Large intestine (tissue), 3 donors: ENCODE measurements around the gene CD96. TPM values are rescaled to one million over a fixed set of nuclear protein-coding genes. Genes with fewer than 3 reads are reported as not detected.

Experiments used
- DNase-seq, 2 donors: peaks; one replicate each; pipeline versions ENCODE4 v3.0.0 to v3.0.0-alpha.2; 2013
- H3K27ac ChIP-seq: one replicate; pipeline ENCODE4 v1.5.1; 2013; ENCODE audit warnings: low read length
- H3K27me3 ChIP-seq: 2 replicates; pipeline ENCODE4 v1.6.1; 2013; ENCODE audit warnings: low read length; ENCODE audit not compliant: control insufficient read depth, insufficient read depth
- H3K36me3 ChIP-seq: 2 replicates; pipeline ENCODE4 v1.6.1; 2013; ENCODE audit warnings: low read length; ENCODE audit not compliant: control insufficient read depth, insufficient read depth
- H3K4me1 ChIP-seq: one replicate; pipeline ENCODE4 v1.6.1; 2013; ENCODE audit warnings: low read length; ENCODE audit not compliant: control insufficient read depth, insufficient read depth
- H3K4me3 ChIP-seq: one replicate; pipeline ENCODE4 v1.5.1; 2013; ENCODE audit warnings: low read length
- H3K9me3 ChIP-seq: one replicate; pipeline ENCODE4 v1.6.1; 2013; ENCODE audit warnings: mild to moderate bottlenecking, low read depth, low read length, moderate library complexity; ENCODE audit not compliant: control insufficient read depth
- WGBS: methylation state at CpG from one replicate; pipeline ENCODE4 v1.1.5; 2013; ENCODE audit warnings: low lambda C conversion rate; ENCODE audit not compliant: insufficient coverage; 5-methylcytosine and 5-hydroxymethylcytosine counted together
- polyA plus RNA-seq: library from polyadenylated mRNA; unstranded; fragments of 120-200 nt; gene quantifications from one replicate; pipeline ENCODE4 v1.2.1, GENCODE V29; 2013

Gene CD96
- polyA plus RNA-seq, 1 donor, result 4.1 TPM

DNA sequence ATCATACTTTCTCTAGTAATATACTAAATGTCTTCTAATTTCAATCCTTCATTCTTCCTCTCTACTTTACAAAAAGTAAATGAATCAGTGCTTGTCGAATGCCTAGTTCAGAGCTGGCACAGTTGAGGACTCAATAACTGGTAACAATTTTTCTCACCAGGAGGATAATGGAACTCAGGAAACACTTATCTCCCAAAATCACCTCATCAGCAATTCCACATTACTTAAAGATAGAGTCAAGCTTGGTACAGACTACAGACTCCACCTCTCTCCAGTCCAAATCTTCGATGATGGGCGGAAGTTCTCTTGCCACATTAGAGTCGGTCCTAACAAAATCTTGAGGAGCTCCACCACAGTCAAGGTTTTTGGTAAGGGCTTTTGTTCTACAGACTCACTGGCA is 36.9 kb downstream of the CD96 start:
- Histone ChIP-seq H3K4me1 (no peaks in the 10 kb centered on the region), H3K36me3 (no peaks in the 10 kb centered on the region), H3K4me3 (no peak overlapping the region), H3K27ac (no peak overlapping the region), H3K27me3 (no peaks in the 10 kb centered on the region), H3K9me3 (no peaks in the 10 kb centered on the region)
- WGBS, result no CpG with 5 or more reads among the region's 4 CpGs
- no peak for DNase-seq

DNA sequence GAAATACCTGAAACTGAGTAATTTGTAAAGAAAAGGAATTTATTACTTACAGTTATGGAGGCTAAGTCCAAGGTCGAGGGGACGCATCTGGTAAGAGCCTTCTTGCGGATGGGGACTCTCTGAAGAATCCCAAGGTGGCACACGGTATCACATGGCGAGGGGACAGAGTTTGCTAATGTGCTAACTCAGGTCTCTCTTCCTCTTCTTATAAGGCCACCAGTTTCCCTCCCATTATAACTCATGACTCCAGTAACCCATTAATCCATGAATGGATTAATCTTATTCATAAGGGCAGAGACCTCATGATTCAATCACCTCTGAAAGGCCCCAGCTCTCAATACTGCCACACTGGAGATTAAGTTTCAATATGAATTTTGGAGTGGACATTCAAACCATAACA is 37.5 kb downstream of the CD96 start:
- H3K36me3 ChIP-seq, result no peaks in the 10 kb centered on the region
- no CpG with 5 or more reads among the region's 5 CpGs for WGBS

DNA sequence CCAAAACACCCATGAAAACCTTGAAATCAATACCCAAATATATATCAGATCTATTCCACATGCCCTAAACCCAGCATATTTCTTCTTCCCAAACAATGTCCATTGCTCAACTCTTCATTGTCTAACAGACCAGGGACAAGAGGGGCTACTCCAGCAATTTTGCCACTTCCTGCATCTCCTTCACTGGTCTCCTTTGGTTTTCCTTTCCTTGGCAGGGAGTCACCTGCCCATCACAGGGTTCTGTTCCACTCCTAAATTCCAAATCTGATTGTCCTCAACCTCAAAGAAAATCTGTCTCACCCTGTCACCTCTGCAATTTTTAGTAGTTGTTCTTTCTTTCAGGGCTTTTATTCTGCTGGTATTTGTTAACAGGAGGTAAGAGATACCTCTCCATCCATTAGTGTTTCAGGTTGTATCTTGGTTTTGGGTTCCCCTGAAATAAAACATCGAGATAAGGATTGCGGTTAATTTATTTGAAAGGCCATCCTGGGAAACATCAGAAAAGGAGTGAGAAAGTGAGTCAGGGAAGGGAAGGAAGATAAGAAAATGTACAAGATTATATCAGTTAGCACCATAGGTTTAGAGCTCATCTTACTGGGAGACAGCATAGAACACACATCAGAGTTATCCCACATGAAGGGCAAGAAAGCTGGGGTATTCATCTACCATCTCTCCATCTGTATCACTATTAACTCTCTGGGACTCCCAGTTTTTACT is 39.6 kb downstream of the CD96 start:
- WGBS, result 100% methylated on average over 2 of the region's 2 CpGs
- Histone ChIP-seq H3K36me3 (no peaks in the 10 kb centered on the region), H3K4me3 (no peak overlapping the region), H3K4me1 (peaks cover 7% of the 10 kb centered on the region), H3K27ac (no peak overlapping the region), H3K9me3 (no peaks in the 10 kb centered on the region), H3K27me3 (no peaks in the 10 kb centered on the region)
- DNase-seq, result no peak

More for the DNA sequence above, 37.5 kb downstream of the CD96 start:
- H3K4me3 ChIP-seq, result no peak overlapping the region
- DNase-seq, result peak in 1 of 2 donors; percentile 20
- no peaks in the 10 kb centered on the region for H3K9me3 ChIP-seq
- no peak overlapping the region for H3K27ac ChIP-seq
- no peaks in the 10 kb centered on the region for H3K27me3 ChIP-seq
- no peaks in the 10 kb centered on the region for H3K4me1 ChIP-seq

DNA sequence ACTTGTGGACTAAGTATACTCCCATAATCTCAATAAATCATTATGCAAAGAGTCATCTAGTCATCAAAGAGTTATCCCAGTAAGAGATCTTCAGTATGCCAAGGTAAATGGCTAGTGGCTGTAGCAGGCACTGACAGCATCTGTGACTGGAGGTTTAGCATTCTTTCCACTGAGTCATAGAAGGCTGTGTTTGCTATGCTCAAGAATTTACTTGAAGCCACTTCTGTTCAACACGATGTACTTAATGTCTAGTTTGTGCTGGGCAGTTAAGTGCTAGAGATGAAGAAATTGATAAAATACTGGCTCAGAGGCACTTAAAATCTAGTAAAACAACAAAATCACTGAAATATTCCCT is 40.1 kb downstream of the CD96 start:
- H3K9me3 ChIP-seq, result no peaks in the 10 kb centered on the region
- peaks cover 7% of the 10 kb centered on the region for H3K4me1 ChIP-seq
- no peak overlapping the region for H3K4me3 ChIP-seq
- no CpG with 5 or more reads among the region's 1 CpG for WGBS
- H3K27ac ChIP-seq, result no peak overlapping the region
- H3K36me3 ChIP-seq, result no peaks in the 10 kb centered on the region
- H3K27me3 ChIP-seq, result no peaks in the 10 kb centered on the region
- no peak for DNase-seq

DNA sequence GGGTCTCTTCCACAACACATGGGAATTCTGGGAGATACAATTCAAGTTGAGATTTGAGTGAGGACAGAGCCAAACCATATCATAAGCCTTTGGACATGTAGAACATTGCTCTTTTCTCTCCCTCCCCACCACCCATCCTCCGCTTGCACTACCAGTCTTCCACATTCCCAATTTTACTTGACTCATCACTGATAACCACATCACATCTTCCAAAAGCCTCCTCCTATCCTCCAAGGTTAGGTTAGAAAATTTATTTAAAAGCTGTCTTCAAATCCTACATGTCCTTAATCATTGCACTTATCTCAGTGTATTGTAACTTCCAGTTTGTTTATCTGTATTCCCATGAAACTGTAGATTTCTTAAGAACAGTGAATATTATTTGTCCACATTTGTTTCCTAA is 42.7 kb downstream of the CD96 start:
- Histone ChIP-seq H3K27ac (peak overlapping the region; percentile 43), H3K4me1 (peaks cover 7% of the 10 kb centered on the region), H3K27me3 (no peaks in the 10 kb centered on the region), H3K36me3 (no peaks in the 10 kb centered on the region), H3K9me3 (no peaks in the 10 kb centered on the region), H3K4me3 (no peak overlapping the region)
- no peak for DNase-seq
- 100% methylated on average over 1 of the region's 1 CpG for WGBS

DNA sequence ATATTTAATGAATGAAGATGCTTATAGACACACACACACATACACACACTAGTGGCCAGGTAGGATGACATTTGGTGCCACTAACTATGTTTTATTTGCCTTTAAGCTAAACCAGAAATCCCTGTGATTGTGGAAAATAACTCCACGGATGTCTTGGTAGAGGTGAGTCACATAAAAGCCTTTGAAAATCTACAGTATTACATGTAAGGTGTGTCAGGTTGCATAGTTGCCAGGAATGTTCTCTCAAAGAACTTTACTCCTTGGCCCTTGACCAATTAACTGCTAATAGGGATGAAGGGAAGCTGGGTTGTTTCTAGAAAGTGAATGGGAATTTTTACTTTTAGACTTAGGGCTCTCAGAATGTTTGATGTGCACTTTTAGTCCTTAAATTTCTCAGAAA is 43.2 kb downstream of the CD96 start:
- no CpG with 5 or more reads among the region's 1 CpG for WGBS
- H3K4me3 ChIP-seq, result no peak overlapping the region
- H3K27ac ChIP-seq, result peak overlapping the region; percentile 43
- no peaks in the 10 kb centered on the region for H3K36me3 ChIP-seq
- no peaks in the 10 kb centered on the region for H3K9me3 ChIP-seq
- DNase-seq, result peak; percentile 72 to 88
- no peaks in the 10 kb centered on the region for H3K27me3 ChIP-seq
- peaks cover 7% of the 10 kb centered on the region for H3K4me1 ChIP-seq

DNA sequence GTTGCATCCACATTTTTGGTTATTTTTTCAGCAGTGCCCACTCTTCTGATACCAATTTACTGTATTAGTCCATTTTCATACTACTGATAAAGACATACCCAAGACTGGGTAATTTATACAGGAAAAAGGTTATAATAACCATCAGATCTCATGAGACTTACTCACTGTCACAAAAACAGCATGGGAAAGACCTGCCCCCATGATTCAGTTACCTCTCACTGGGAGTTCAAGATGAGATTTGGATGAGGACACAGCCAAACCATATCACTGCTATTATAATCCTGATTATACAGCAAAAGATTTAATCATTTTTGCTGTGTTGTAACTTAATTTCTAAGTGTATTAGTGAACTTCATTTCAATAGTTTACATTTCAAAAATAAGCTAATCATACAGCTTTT is 46.5 kb downstream of the CD96 start:
- Histone ChIP-seq H3K27ac (no peak overlapping the region), H3K4me3 (no peak overlapping the region), H3K9me3 (no peaks in the 10 kb centered on the region), H3K27me3 (no peaks in the 10 kb centered on the region), H3K36me3 (no peaks in the 10 kb centered on the region), H3K4me1 (peaks cover 7% of the 10 kb centered on the region)
- DNase-seq, result no peak

DNA sequence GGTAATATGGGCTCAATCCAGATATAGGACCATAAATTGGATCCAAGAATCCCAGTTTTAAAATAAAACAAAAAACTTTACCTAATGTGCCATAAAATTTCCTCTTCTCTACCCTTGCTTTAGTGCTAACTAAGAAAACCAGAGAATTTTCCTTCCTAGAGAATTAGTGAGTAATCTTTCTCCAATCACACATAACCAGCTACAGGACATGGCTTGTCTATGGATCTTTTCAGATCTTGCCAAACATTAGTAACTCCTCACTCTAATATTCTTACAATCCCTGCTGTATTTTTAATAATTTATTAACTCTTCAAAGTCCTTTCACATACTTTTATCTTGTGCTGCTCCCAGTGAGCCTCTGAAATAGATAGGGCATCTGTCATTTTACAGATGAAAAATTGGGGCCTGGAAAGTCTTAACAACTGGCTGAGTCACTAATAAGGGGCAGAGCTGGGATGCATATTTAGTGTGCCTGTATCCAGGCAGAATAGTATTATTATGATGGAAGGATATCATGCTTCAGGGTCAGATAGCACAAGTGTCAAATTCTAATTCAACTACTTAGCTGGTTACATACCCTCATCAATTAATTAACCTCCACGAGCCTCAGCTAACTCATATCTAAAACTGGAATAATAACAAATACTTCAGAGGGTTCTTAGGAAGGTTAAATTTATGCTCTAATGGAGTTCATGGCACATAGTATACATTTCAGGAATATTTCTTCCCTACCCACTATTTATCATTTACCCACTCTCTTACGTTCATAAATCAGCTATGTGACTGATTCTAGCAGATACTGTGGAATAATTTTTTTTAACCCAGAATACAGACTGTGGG is 47.5 kb downstream of the CD96 start:
- Histone ChIP-seq H3K9me3 (no peaks in the 10 kb centered on the region), H3K27me3 (no peaks in the 10 kb centered on the region), H3K4me1 (peaks cover 7% of the 10 kb centered on the region), H3K4me3 (no peak overlapping the region), H3K27ac (no peak overlapping the region), H3K36me3 (no peaks in the 10 kb centered on the region)
- no peak for DNase-seq
- WGBS, result 40% methylated on average over 1 of the region's 2 CpGs

DNA sequence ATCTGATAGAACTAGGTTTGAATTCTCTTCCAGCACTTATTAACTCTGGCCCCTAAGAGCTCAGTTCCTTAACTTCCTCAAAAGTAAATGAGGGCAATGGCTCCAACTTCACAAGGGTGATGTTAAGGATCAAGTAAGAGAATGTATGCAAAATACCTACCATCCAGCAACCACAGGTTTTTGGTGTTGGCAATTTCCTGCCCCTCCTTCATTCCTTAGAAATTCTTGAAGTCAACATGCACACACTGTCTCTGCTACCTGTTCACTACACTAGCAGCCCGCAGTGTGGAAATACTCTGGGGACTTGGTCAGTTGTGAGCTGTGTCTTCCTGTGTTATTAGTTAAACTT is 48.1 kb downstream of the CD96 start:
- H3K27me3 ChIP-seq, result no peaks in the 10 kb centered on the region
- H3K4me1 ChIP-seq, result peaks cover 4% of the 10 kb centered on the region
- H3K36me3 ChIP-seq, result no peaks in the 10 kb centered on the region
- no peak overlapping the region for H3K27ac ChIP-seq
- no peak for DNase-seq
- H3K9me3 ChIP-seq, result no peaks in the 10 kb centered on the region
- no peak overlapping the region for H3K4me3 ChIP-seq
- no CpG with 5 or more reads among the region's 1 CpG for WGBS

DNA sequence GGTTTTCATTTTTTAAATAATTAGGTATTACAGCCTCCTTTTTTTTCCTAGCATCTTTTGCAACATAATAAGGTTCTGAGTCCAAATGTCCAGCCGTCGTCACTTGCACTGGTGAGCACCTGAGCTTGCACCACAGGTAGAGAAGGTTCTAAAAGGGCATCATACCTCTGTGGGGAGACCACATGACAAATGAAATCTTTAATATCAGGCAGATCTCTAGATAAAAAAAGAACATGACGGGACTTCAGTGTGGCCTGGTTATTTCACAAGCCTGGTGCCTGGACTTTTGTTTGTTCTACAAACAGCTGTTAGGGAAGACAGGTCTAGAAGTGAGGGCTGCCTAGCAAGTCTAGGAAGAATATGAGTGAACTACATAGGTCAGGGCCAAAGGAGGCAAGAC is 49.6 kb downstream of the CD96 start:
- Histone ChIP-seq H3K4me3 (no peak overlapping the region), H3K36me3 (no peaks in the 10 kb centered on the region), H3K27ac (no peak overlapping the region), H3K27me3 (no peaks in the 10 kb centered on the region), H3K9me3 (no peaks in the 10 kb centered on the region), H3K4me1 (no peaks in the 10 kb centered on the region)
- WGBS, result no CpG with 5 or more reads among the region's 3 CpGs
- DNase-seq, result no peak

DNA sequence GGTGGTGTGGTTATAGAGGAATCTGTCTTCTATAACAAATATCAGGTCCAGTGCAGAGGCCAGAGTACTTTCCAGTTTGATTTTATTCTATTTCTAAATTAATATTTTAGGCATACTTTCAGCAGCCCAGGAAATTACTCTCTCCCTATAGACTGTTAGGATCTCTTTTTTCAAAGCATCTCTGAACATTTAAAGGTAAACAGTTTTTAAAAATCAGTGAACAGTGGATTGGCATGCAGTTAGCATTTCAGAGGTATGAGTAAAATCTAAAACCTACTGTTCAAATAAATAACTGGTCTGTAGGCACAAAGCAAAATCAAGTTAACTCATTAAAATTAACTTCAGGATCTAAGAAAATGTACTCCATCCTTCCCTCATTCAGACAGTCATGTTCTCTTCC is 50.1 kb downstream of the CD96 start:
- Histone ChIP-seq H3K9me3 (no peaks in the 10 kb centered on the region), H3K4me3 (no peak overlapping the region), H3K36me3 (no peaks in the 10 kb centered on the region), H3K4me1 (no peaks in the 10 kb centered on the region), H3K27me3 (no peaks in the 10 kb centered on the region), H3K27ac (no peak overlapping the region)
- DNase-seq, result no peak
